ENCODE results near the gene ADAR. TPM values are rescaled to one million over a fixed set of nuclear protein-coding genes. Genes with fewer than 3 reads are reported as not detected.

ADAR gene
- total and polyA plus RNA-seq, 2 of the 4 experiments (the other 2 are of a cell fraction) = 70.9 to 131 TPM

- H3K36me3 ChIP-seq (ENCODE audit: control insufficient read depth, insufficient read depth, low read length) = peaks cover 35% of the 10 kb centered on the region
- H2BK5ac ChIP-seq (ENCODE audit: low read depth, low read length, poor library complexity, severe bottlenecking) = no peak overlapping the region
- H2BK20ac ChIP-seq (ENCODE audit: low read depth, low read length) = no peak overlapping the region
- H3K9me1 ChIP-seq (ENCODE audit: insufficient read depth, low read length) = no peaks in the 10 kb centered on the region
- H4K91ac ChIP-seq (ENCODE audit: insufficient read depth, low read depth, low read length) = no peak overlapping the region
- no peak overlapping the region for H2AK5ac ChIP-seq (ENCODE audit: low read depth, low read length)
- H3K27me3 ChIP-seq (ENCODE audit: control insufficient read depth, insufficient read depth, low read length) = peaks cover 25% of the 10 kb centered on the region
- no peak overlapping the region for H4K5ac ChIP-seq (ENCODE audit: low read depth, low read length)
- 73% methylated on average over 2 of the region's 11 CpGs; no CpG with 5 or more reads in 1 of the 2 experiments for WGBS, 2 experiments (ENCODE audit: extremely low coverage in 2 of 2, insufficient read length in 1 of 2)
- no peak overlapping the region for H2AK9ac ChIP-seq (replicated peaks; ENCODE audit: low read depth, low read length, poor library complexity)
- H3K4me3 ChIP-seq (ENCODE audit: insufficient read depth, low read depth, low read length) = no peak overlapping the region
- no peak overlapping the region for H3K14ac ChIP-seq (replicated peaks; ENCODE audit: low read depth, low read length)
- DNase-seq (no peak), ATAC-seq (ENCODE audit: low read depth) (no peak)
- H3K27ac ChIP-seq (ENCODE audit: insufficient read depth, low read length) = no peak overlapping the region
- H3K4me2 ChIP-seq (ENCODE audit: low read depth, low read length) = no peak overlapping the region
- no peaks in the 10 kb centered on the region for H3K4me1 ChIP-seq (ENCODE audit: control insufficient read depth, insufficient read depth, low read length)
- peaks cover 16% of the 10 kb centered on the region; the same call in 1 of the 2 replicates for H4K20me1 ChIP-seq (ENCODE audit: insufficient read depth, low read length)
- no peak overlapping the region for H3K18ac ChIP-seq (ENCODE audit: low read depth, low read length)
- no peak overlapping the region for H4K8ac ChIP-seq (ENCODE audit: low read depth in 2 of 2, low read length in 2 of 2)
- H3K4ac ChIP-seq (ENCODE audit: low read depth, low read length) = no peak overlapping the region
- no peak overlapping the region for H3K9ac ChIP-seq (ENCODE audit: low read depth, low read length)
- intact Hi-C loops (cut with micrococcal nuclease) = loop anchor here (2.0 to 5.0 kb wide), 3 partner anchors 140 to 220 kb away; partner anchors contain the start of gene IL6R
- in situ Hi-C loops (cut with MboI; ENCODE audit: low sequenced_read_pairs) = loop anchor here (5.0 kb wide), 1 partner anchor 60 kb away; no protein-coding TSS in a partner anchor
- ChIA-PET POLR2A (ENCODE audit: unreplicated experiment) (no interaction called here), CTCF (interaction anchor here (0.6 to 1.6 kb wide), 13 partner anchors 12 to 408 kb away, joined by 3 to 14 read pairs (median 4); partner anchors contain the start of gene PBXIP1)
- H2AFZ ChIP-seq (replicated peaks; ENCODE audit: low read length, poor library complexity) = no peak overlapping the region
- BruUV-seq (replicated peaks) = no TSS peak
- no peak overlapping the region for H2BK15ac ChIP-seq (ENCODE audit: low read depth, low read length)
- dilution Hi-C loops (cut with HindIII; ENCODE audit: low sequenced_read_pairs, unreplicated experiment) = no loop called here
- peaks cover 1 to 8% of the 10 kb centered on the region in 2 experiments; a peak in 2 of 4 replicates for H3K79me1 ChIP-seq (ENCODE audit: low read depth in 1 of 2, low read length in 2 of 2)
- no peak overlapping the region for H2BK120ac ChIP-seq (ENCODE audit: low read depth, low read length)
- TF ChIP-seq CEBPB (IDR thresholded peaks at IDR 0.05; ENCODE audit: low read depth, low read length) = no peak
- H3K56ac ChIP-seq (ENCODE audit: extremely low read depth, insufficient read depth, low read length) = no peak overlapping the region
- no peak overlapping the region for H3K23ac ChIP-seq (ENCODE audit: low read depth, low read length)
- H3K9me3 ChIP-seq (ENCODE audit: control insufficient read depth, insufficient read depth, low read length) = no peaks in the 10 kb centered on the region
These were observed 60.8 kb downstream of the ADAR start for GRCh38 chr1:154547105-154547732.
